HG02642 (cell line): ENCODE data around the gene TMOD3.

Source experiments
- ATAC-seq: cut with Tn5 transposase; IDR thresholded peaks from one replicate; pipeline ENCODE4 v1.9.1; 2021; ENCODE audit warnings: mild to moderate bottlenecking; ENCODE audit not compliant: unreplicated experiment, poor library complexity

TMOD3 gene

GRCh38 chr15:51825698-51826097 is 3.8 kb upstream of the TMOD3 start:
- no peak for ATAC-seq

- ATAC-seq: no peak
Observed at GRCh38 chr15:51828621-51829375, 655 bp upstream of the TMOD3 start.

GRCh38 chr15:51830276-51830806 is 888 bp downstream of the TMOD3 start:
- peak; percentile 8 for ATAC-seq

GRCh38 chr15:51833772-51834171 is 4.3 kb downstream of the TMOD3 start:
- no peak for ATAC-seq

GRCh38 chr15:51837792-51838251 is 8.4 kb downstream of the TMOD3 start:
- ATAC-seq: peak; percentile 44

- ATAC-seq: no peak
Observed at GRCh38 chr15:51838270-51838669, 8.8 kb downstream of the TMOD3 start.

GRCh38 chr15:51840692-51841091 is 11.2 kb downstream of the TMOD3 start:
- ATAC-seq: no peak

GRCh38 chr15:51841406-51842040 is 12.1 kb downstream of the TMOD3 start:
- ATAC-seq: no peak

GRCh38 chr15:51842265-51842664 is 12.8 kb downstream of the TMOD3 start:
- ATAC-seq: no peak

- no peak for ATAC-seq
Observed at GRCh38 chr15:51842852-51843737, 13.6 kb downstream of the TMOD3 start.

- no peak for ATAC-seq
Observed at GRCh38 chr15:51844747-51845426, 15.4 kb downstream of the TMOD3 start.

- ATAC-seq: no peak
Observed at GRCh38 chr15:51846066-51846462, 16.6 kb downstream of the TMOD3 start.

GRCh38 chr15:51846463-51847230 is 17.2 kb downstream of the TMOD3 start:
- ATAC-seq: no peak

- ATAC-seq: no peak
Observed at GRCh38 chr15:51848811-51849210, 19.4 kb downstream of the TMOD3 start.

GRCh38 chr15:51849860-51850259 is 20.4 kb downstream of the TMOD3 start:
- no peak for ATAC-seq

- ATAC-seq: no peak
Observed at GRCh38 chr15:51853998-51854397, 24.5 kb downstream of the TMOD3 start.

- ATAC-seq: no peak
Observed at GRCh38 chr15:51855612-51856011, 26.2 kb downstream of the TMOD3 start.

GRCh38 chr15:51856714-51857380 is 27.4 kb downstream of the TMOD3 start:
- no peak for ATAC-seq
